ENCODE measurements around the gene ZBTB8A.

- TF ChIP-seq CTCF (IDR thresholded peaks at IDR 0.05) (no peak), POLR2A (IDR thresholded peaks at IDR 0.05) (no peak)
These were observed 70.0 kb downstream of the ZBTB8A start for GRCh38 chr1:32609180-32609579.
